RKO (cell line): Measurements from ENCODE around the gene NCR2.
"Not testable (repeated sequence)": the region's sequence is repeated elsewhere in the genome, so short reads cannot be mapped to it uniquely, and the experiment has no call there.

Experiments
- DNase-seq: peaks from one replicate; pipeline ENCODE4 v3.0.0-alpha.2; 2016; ENCODE audit warnings: low spot score

Gene NCR2, protein sequence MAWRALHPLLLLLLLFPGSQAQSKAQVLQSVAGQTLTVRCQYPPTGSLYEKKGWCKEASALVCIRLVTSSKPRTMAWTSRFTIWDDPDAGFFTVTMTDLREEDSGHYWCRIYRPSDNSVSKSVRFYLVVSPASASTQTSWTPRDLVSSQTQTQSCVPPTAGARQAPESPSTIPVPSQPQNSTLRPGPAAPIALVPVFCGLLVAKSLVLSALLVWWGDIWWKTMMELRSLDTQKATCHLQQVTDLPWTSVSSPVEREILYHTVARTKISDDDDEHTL

DNA sequence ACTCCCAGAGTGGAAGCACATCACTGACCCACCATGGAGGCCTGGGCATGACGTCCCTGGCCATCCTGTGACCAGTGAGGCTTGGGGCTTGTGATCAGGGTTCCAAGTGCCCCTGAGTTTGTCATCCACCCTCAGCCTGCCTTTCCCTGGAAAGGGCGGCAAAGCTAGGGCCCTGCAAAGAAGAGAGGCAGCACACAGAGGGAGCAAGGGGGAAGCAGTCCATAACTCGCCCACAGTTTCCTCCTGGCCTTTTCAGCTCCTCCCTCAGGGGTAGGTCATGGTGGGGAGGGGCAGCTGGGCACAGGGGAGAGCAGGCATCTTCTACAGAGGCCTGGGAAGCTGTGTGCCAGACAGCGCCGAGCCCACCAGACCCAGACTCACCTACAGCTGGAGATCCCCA, at the start of gene NCR2:
TSS of gene NCR2 (plus strand) at position 313 of the 400 bp plus-strand sequence. CDS start 269 bp downstream, outside the sequence.
- no peak for DNase-seq

GRCh38 chr6:41286544-41287346, 48.7 kb upstream of the NCR2 start, which contains the start of gene TREM1:
TREM1 (minus strand) TSS chr6:41286682; CDS start chr6:41286655, 27 bp downstream.
- peak; percentile 62 for DNase-seq

DNA sequence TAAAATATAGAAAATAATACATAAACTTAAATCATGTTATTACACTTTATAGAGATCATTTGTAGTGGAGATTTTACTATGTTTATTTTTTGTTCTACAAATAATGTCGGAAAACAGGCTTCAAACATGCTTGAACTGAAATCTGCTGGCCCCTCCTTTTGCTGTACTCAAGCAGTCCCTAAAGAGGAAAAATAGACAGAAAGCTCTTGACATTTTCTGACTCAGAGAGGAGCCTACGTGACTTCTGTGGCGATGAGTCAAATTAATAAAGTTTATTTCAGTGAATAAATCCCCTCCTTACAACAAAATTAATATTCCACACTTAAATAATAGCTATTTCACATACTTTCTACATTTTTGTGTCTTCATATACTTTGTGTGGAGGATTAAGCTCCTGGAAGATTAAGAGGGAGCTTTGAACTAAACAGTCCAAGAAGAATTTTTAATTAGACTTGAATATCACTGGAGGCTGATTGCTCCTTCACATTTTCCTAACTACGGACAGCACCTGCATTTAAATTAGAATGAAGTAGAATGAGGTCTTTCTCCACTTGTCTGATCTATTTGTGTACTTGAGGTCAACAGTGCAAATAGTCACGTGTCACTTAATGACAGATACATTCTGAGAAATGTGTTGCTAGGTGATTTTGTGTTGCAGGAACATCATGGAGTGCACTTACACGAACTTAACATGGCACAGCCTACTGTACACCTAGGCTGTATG, 47.2 kb upstream of the NCR2 start:
- DNase-seq, result no peak

GRCh38 chr6:41288754-41289129, 46.7 kb upstream of the NCR2 start:
- DNase-seq, result no peak

DNA sequence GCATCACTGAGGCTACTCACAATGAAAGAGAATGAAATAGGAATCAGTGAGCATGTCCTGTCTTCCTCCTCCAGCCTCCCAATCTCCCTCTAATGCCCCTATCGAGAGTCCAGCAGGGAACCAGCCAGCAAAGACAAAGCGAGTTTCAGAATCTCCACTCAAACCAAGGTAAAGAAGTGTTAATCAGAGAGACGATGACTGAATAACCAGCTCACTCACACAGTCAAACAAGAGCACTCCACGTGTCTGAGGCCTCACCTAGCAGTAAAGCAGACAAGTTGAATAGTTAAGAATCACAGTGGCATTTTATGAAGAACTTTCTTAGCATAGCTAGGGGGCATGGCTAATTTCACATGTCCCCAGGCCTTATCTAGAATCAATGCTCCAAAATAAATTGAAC, 45.6 kb upstream of the NCR2 start:
- DNase-seq, result no peak

DNA sequence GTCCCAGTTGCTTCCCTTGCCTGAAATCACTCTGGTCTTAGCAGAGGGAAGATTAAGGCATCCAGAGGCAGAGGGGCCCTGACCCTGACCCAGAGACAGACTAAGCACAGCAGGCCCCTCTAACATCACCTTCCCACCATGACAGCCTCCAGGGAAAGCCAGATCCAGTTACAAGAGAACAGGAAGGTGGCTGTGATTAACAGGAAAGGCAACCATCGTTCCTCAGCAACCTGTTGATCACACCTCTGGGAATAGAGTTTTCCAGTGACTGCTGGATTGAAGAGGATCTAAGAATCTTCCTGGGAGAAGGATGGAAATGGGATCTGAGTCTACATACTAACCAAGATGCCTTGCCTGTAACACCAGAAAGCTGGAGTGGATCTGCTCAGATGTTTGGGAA, 43.7 kb upstream of the NCR2 start:
- no peak for DNase-seq

GRCh38 chr6:41294214-41294872, 41.1 kb upstream of the NCR2 start:
- DNase-seq, result no peak

DNA sequence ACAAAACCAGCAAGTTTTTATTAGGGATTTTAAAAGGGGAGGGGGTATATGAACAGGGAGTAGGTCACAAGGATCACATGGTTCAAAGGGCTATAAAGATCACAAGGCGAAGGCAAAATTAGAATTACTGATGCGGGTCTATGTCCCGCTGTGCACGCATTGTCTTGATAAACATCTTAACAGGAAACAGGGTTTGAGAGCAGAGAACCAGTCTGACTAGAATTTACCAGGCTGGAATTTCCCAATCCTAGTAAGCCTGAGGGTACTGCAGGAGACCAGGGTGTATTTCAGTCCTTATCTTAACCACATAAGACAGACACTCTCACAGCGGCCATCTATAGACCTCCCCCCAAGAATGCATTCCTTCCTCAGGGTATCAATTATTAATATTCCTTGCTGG, 38.2 kb upstream of the NCR2 start:
- not testable (repeated sequence) for DNase-seq

- DNase-seq, result no peak
These were observed 36.5 kb upstream of the NCR2 start for GRCh38 chr6:41298785-41299502.

DNA sequence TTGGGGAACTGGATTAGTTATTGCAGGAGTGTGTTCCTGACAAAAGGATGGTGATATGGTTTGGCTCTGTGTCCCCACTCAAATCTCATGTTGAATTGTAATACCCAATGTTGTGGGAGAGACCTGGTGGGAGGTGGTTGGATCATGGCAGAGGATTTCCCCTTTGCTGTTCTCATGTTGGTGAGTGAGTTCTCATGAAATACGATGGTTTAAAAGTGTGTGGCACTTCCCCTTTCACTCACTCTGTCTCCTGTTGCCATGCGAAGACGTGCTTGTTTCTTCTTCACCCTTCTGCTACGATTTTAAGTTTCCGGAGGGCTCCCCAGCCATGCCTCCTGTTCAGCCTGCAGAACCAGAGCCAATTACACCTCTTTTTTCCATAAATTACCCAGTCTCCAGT, 32.8 kb upstream of the NCR2 start:
- no peak for DNase-seq

DNA sequence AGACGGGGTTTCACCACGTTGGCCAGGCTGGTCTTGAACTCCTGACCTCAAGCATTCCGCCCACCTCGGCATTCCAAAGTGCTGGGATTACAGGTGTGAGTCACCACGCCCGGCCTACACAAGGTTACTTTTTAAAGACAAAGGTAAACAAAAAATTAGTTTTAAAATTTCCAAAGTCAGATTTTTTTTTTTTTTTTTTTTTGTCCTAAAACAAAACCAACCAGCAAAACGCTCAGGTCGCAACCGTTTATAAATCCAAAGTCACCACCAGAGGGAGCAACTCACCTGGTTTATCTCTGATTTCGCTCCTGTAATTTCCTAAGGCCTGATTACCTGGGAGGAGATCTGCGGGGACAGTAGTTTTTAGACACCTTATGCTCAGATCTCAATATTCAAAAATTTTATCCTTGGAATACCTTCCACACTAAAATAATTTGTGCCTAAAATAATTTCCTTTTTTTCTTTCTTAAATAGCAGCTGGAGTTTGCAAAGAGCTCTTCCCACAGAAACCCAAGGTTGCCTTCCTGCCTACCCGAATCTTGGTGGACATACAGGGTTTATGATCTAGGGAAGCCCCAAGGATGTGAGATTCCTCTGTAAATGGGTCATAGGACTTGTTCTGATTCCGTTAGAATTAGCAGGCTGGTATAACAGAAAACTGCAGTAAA, 29.1 kb upstream of the NCR2 start:
- peak; percentile 22 for DNase-seq

- no peak for DNase-seq
These were observed 20.2 kb upstream of the NCR2 start for GRCh38 chr6:41315203-41315602.

- no peak for DNase-seq
These were observed 19.3 kb upstream of the NCR2 start for GRCh38 chr6:41315943-41316620.

DNA sequence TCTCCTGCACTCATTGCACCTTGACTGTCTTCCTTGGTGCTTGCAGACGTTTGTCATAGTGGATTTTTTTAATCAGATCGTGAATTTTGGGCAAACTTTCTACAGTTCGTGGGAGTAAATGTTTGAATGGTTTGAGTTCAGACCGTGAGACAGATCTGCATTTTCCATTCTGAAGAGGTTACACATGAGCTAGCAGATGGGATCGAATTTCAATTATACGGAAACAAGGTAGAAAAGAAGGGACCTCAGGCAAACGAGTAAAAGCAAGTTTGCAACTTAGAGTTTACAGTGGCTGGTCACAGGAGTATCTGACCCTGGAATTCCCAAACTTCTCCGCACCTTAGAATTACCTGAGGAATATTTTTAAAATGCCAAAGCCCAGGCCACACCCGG, 17.2 kb upstream of the NCR2 start:
- DNase-seq, result no peak

DNA sequence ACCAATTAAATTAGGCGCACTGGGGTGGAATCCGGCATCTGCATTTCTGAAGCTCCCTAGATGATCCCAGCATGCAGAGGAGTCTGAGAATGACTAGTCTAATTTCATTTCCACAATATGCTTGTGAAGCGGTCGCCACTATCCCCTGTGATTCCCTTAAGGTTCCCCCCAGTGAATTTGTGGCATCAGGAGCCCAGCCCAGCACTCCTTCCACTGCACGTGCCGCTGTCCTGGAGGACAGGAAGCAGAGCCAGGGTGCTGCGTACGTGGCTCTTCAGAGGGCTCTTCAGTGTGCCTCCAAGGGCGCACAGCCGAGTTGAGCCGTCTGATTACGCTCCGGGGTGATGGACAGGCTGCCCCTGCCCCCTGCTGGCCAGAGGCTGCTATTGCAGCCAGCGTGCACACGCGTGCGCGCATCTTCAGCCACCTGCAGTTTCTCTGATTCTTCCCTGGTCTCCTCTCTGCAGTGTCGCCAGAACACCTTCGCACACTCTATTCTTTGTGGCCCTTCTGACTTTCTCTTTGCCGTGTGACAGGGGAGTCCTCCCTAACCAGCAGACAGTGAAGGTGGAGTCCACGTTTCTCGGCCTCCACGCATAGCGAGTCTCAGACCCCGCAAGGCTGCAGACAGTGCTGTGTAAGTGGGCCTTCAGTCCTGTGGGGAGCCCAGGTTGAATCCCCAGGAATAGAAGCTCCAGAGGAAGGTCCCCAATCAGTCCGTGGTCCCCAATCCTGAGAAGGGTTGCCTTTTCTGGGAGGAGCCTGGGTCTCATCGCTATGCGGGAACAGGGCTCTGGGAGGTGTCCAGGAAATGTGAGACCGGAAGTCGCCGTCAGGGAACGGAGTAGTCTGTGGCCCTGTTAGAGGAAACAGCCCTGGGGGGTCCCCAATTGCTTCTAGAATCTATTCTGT, 16.5 kb upstream of the NCR2 start:
- DNase-seq, result peak; percentile 76

DNA sequence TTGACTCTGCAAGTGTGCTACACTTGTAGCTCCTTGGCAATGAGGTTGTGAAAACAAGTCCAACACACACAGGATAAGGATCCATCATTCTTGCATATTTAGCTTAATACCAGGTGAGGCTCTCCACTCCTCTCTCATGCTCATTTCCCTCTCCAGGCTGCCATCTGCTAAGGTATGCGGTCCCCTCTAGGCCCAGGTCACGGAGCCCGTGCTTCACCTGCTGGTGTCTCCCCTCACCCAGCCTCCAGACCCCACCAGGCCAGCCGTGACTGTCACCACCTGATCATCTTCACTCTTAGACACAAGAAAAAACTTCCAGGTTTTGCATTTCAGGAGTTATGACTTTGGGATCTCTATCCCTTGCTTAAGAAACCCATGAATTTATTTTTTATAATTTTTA, 14.2 kb upstream of the NCR2 start:
- DNase-seq, result no peak

DNA sequence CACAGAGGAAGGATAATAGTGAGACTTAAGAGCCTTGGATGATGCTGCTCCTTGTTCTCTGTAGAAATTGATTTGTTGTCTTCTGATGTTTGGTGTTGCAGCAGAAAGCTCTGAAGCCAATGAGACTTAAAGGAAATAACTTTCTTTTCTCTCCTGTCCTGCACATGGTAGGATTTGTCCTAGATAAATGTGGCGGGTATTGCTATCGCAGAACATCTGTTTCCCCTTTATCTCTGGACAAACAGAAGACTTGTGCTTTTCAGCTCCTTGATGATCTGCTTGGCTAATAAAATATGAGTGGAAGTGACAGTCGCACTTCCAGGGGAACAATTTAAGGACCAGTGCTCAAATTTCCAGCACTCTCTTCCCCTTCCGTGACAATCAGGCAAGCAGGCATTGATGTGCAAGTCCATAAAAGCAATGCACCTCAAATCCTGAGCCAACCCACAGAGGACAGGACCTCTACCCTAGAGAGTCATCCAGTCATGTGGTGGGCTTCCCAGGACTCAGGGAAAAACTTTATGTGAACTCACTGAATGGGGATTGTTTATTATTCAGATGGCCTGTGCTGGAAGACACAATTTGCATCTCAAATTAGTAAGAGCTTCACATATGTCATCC, 9.9 kb upstream of the NCR2 start:
- no peak for DNase-seq

- DNase-seq, result no peak
These were observed 9.3 kb upstream of the NCR2 start for GRCh38 chr6:41326092-41326491.

DNA sequence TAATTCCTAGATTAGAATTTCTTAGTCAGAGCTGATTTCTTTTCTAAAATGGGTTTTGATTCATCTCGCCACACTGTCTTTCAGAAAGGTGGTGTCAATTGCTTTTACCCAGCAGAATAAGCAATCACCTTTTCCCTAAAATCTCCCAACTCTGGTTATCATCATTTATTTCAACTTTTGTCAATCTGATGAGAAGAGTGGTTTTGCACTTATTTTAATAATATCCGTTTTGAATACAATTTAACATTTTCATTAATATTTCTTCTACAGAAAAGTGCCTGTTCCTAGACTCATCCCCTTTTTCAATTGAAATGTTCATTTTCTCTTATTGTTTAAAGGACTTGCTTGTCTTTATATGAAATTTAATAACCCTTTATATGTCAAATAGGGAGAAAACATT, 8.2 kb upstream of the NCR2 start:
- no peak for DNase-seq
